HFF-Myc (cell line): ENCODE measurements around the gene CCDC172.

Experiments
- DNase-seq: peaks from one replicate; pipeline ENCODE4 v3.0.0-alpha.2; 2011; ENCODE audit warnings: low read depth; ENCODE audit errors: extremely low read depth
- H3K4me3 ChIP-seq: replicated peaks from 2 replicates; pipeline ENCODE4 v1.5.1; 2011; ENCODE audit warnings: low read depth, mild to moderate bottlenecking, control low read depth, low read length
- TF ChIP-seq, protein P1 (sequence below): IDR thresholded peaks from 2 replicates; pipeline ENCODE4 v1.5.1; 2012; ENCODE audit warnings: mild to moderate bottlenecking, low read depth, low read length, control low read depth; ENCODE audit errors: missing control alignments

CCDC172 gene

DNA sequence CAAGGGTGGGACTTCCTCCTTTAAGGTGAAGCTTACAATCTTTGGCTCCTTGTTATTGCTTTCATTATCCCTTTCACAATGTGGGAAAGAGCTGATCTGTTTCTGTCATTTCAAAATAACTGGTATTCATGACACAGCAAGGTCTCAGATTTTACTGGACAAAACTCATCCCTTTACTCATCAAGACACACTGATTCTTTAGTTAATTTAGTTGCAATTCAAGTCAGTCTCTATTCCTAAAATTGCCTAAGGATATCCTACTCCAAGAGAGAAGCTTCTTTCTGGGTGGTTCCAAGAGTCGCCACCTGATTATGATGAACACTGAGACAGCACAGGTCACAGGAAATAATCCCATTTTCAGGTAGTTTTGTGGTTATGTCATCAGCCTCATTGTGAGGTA lies 97.6 kb downstream of the CCDC172 start:
- no peak for DNase-seq
- TF ChIP-seq, protein P1, sequence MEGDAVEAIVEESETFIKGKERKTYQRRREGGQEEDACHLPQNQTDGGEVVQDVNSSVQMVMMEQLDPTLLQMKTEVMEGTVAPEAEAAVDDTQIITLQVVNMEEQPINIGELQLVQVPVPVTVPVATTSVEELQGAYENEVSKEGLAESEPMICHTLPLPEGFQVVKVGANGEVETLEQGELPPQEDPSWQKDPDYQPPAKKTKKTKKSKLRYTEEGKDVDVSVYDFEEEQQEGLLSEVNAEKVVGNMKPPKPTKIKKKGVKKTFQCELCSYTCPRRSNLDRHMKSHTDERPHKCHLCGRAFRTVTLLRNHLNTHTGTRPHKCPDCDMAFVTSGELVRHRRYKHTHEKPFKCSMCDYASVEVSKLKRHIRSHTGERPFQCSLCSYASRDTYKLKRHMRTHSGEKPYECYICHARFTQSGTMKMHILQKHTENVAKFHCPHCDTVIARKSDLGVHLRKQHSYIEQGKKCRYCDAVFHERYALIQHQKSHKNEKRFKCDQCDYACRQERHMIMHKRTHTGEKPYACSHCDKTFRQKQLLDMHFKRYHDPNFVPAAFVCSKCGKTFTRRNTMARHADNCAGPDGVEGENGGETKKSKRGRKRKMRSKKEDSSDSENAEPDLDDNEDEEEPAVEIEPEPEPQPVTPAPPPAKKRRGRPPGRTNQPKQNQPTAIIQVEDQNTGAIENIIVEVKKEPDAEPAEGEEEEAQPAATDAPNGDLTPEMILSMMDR: no peak
- no peak overlapping the region for H3K4me3 ChIP-seq

DNA sequence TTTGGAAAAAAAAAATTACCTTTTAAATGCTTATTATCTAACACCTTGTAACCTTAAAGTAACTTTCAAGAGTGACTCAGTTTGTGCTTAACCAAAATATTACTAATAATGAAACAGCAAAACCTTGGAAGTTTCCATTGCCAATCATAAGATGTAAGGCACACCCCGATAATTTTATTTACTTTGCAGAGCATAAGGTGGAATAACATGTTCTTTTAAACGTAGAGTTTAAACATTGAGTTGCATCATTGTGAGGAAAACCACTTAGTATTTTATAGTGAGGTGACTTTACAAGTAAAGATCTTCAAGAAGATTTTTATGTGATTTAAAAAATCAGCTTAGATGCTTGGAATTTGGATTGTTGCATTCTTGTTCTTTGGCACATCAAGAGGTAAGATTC lies 103.4 kb downstream of the CCDC172 start, which contains the start of gene PNLIPRP3:
TSS of gene PNLIPRP3 (plus strand) at position 177 of the 400 bp plus-strand sequence. CDS start at position 343, 166 bp downstream.
- no peak for DNase-seq
- TF ChIP-seq, protein P1: no peak
- H3K4me3 ChIP-seq: no peak within 1 kb of the TSS

DNA sequence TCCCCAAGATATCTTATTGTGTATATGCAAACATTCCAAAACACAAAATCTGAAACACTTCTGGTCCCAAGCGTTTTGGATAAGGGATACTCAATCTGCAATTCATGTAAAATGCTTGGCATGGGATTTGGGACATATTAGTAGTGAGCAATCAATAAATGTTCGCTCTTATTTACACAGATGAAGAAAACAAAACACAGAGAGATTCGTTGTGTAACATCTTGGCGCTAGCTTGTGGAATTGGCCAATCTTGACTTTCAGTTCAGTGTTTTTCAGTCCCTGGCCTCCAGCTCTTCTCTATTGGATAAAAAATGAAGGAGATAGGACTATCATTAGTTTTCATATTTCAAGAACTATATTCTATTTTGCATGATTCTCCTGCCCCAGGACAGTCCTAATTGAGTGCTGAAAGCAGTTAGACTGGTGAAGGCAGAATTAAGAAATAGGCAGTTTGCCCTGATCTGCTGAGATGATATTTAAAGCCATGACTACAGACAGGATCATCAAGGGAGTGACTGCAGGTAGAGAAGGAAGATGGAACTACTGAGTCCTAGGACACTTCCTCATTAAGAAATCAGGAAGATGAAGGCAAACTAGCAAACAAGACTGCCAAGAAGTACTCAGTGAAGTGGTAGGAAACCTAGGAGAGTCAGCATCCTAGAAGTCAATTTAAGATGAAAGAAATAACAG lies 105.2 kb downstream of the CCDC172 start:
- TF ChIP-seq, protein P1: no peak
- DNase-seq: no peak
- H3K4me3 ChIP-seq: no peak overlapping the region
